Measurements from ENCODE around the gene ERN2.

- TF ChIP-seq CTCF (conservative IDR thresholded peaks at IDR 0.05) (no peak), EZH2 (IDR thresholded peaks at IDR 0.05; ENCODE audit: low read depth) (no peak)
Measured at GRCh38 chr16:23729503-23730424, 16.7 kb upstream of the ERN2 start.

Measured in PC-9 (cell line).